Hematopoietic multipotent progenitor cell treated with erythropoietin and hydrocortisone succinate and interleukin-3 and kit ligand, for 6 days (in vitro differentiated cells): ENCODE measurements around the gene LRRC37A3.
"Not testable (repeated sequence)": the region's sequence is repeated elsewhere in the genome, so short reads cannot be mapped to it uniquely, and the experiment has no call there.

Source experiments
- DNase-seq: peaks from one replicate; pipeline ENCODE4 v3.0.0-alpha.2; 2015

LRRC37A3 gene

DNA sequence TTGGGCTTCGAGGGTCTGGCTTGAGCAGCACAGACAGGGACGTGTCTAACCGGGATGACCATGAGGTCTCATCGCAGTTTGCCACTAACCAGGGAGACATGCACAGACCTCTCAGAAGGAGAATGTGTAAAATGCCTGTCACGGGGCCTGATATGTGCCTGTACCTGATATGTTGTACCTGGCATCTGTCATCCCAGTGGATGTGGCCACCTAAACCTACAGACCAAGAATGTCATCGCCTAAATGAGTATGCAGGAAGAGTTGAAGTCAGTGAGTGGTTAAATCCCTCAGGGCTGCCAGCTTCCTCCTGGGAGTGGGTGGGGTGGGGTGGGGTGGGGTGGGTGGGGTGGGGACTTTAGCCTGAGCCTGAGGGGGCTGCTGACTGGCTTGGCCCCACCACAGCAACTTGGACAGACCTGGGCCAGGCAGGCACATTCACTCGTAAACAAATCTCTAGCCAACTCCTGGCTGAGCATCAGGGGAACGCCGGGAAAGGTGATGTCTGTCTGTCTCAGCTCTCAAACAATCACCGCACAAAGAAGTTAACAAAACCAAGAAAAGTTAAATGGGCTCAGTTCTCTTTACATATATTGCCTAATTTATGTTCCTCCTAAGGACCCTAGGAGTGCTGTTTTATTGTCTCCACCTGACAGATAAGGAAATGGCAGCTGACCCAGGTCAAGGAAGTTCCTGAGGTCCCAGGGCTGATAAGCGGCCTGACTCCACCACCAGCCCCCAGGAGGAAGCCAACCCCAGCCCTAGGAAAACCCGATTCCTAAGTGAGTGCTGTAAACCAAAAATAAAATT, 89.3 kb downstream of the LRRC37A3 start:
- DNase-seq, result not testable (repeated sequence)

GRCh38 chr17:64829068-64829467, 90.2 kb downstream of the LRRC37A3 start:
- not testable (repeated sequence) for DNase-seq

- not testable (repeated sequence) for DNase-seq
Measured at GRCh38 chr17:64818904-64819303, 100.4 kb downstream of the LRRC37A3 start.

DNA sequence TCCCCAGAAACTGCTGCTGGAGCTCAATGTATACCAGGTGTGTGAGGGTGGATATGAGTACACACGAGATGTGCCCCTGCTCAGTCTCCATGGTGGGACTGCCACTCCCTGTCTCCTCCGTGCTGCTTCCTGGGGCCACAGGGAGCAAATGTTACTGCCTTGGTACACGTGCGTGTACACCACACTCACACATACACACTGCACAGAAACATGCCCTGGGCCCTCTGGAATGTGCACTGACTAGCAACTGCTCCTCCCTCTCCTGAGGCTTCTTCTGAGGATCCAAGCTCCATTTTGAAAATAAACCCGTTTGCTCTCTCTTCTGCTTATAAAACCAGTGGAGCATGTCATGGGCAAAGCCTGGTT, 103.5 kb downstream of the LRRC37A3 start:
- DNase-seq, result not testable (repeated sequence)

DNA sequence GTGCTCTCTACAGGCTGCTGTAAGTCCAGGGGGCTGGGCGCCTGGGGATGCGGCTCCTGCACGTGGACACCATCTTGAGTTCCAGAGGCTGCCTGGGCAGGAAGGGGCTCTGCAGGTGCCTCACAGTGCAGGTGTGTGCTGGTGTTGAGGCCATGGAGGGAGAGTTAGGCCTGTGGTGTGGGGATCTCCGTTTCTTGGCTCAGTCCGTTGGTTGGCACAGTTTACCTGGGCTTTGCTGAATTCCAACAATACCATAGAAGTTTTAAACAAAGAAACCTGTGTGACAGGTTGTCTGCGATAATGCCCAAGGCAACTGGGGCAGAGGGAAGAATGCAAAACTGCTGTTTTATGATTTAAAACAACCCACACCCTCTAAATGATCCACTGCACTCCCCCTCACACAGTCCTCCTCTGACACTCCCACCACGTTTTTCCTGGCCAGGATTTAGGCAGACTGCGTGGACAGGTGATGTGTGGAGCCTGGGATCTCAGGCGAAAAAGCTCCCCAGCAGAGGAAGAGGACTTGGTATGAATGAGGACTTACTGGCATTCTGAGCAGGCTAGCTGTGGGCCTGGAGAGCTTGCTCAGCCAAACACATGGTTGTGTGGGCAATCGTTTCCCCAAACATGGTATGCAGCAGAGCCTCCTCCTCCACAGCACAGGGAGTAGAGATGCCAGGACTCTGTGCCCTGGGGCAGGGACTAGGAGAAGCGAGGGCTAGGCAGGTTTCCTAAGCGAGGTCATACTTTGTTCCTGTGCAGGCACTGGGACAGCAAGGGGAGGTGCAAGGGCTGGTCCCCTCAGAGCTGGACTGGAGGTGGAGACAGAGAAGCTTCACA, 104.1 kb downstream of the LRRC37A3 start:
- not testable (repeated sequence) for DNase-seq

GRCh38 chr17:64808178-64808977, 110.9 kb downstream of the LRRC37A3 start:
- peak; percentile 55 for DNase-seq
